GM21367 (cell line): Measurements from ENCODE around the gene GAB3.
"Not testable (repeated sequence)": the region's sequence is repeated elsewhere in the genome, so short reads cannot be mapped to it uniquely, and the experiment has no call there.

Source experiments
- ATAC-seq: cut with Tn5 transposase; IDR thresholded peaks from one replicate; pipeline ENCODE4 v1.9.1; 2021; ENCODE audit not compliant: unreplicated experiment

GAB3 gene

GRCh38 chrX:154658957-154659356 is 91.9 kb downstream of the GAB3 start:
- no peak for ATAC-seq

- no peak for ATAC-seq
Measured at GRCh38 chrX:154658187-154658586, 92.7 kb downstream of the GAB3 start.

- no peak for ATAC-seq
Measured at GRCh38 chrX:154657226-154657805, 93.6 kb downstream of the GAB3 start.

GRCh38 chrX:154655786-154656185 is 95.1 kb downstream of the GAB3 start:
- no peak for ATAC-seq

- no peak for ATAC-seq
Measured at GRCh38 chrX:154655346-154655745, 95.5 kb downstream of the GAB3 start.

- no peak for ATAC-seq
Measured at GRCh38 chrX:154654925-154655324, 96.0 kb downstream of the GAB3 start.

GRCh38 chrX:154654372-154654771 is 96.5 kb downstream of the GAB3 start:
- no peak for ATAC-seq

GRCh38 chrX:154653413-154653812 is 97.5 kb downstream of the GAB3 start, which contains the start of gene CTAG2:
Gene CTAG2 (minus strand): TSS chrX:154653579. CDS start chrX:154653515, 64 bp downstream.
- ATAC-seq, result not testable (repeated sequence)

- ATAC-seq, result no peak
Measured at GRCh38 chrX:154653048-154653401, 97.9 kb downstream of the GAB3 start.

GRCh38 chrX:154652311-154653047 is 98.4 kb downstream of the GAB3 start:
- ATAC-seq, result no peak

- no peak for ATAC-seq
Measured at GRCh38 chrX:154650221-154650510, 100.7 kb downstream of the GAB3 start.

- no peak for ATAC-seq
Measured at GRCh38 chrX:154649503-154650220, 101.2 kb downstream of the GAB3 start.

- no peak for ATAC-seq
Measured at GRCh38 chrX:154648931-154649330, 101.9 kb downstream of the GAB3 start.

GRCh38 chrX:154645745-154646378 is 105.0 kb downstream of the GAB3 start:
- not testable (repeated sequence) for ATAC-seq

GRCh38 chrX:154643708-154644107 is 107.2 kb downstream of the GAB3 start:
- ATAC-seq, result not testable (repeated sequence)

GRCh38 chrX:154641740-154642139 is 109.1 kb downstream of the GAB3 start:
- ATAC-seq, result not testable (repeated sequence)

GRCh38 chrX:154633661-154634060 is 117.2 kb downstream of the GAB3 start:
- ATAC-seq, result not testable (repeated sequence)

- not testable (repeated sequence) for ATAC-seq
Measured at GRCh38 chrX:154630949-154631348, 119.9 kb downstream of the GAB3 start.

- ATAC-seq, result not testable (repeated sequence)
Measured at GRCh38 chrX:154628960-154629359, 121.9 kb downstream of the GAB3 start.
